ENCODE results near the gene KANSL1. TPM values are rescaled to one million over a fixed set of nuclear protein-coding genes. Genes with fewer than 3 reads are reported as not detected.

Gene KANSL1
- total and polyA plus RNA-seq, 9 of the 15 experiments (the other 6 are each of a cell fraction or from before 2014, with no cell fraction given): 3.6 to 55.4 (median 31.8) TPM

- peak in 1 of 3 experiments; percentile 76; a peak in 2 of 6 replicates for TF ChIP-seq ZBTB11 (CRISPR knock-in tag; IDR thresholded peaks at IDR 0.05)
- TF ChIP-seq NR2F6 (CRISPR knock-in tag; IDR thresholded peaks at IDR 0.05): no peak
- TF ChIP-seq BRCA1 (IDR thresholded peaks at IDR 0.05): no peak
- peak; percentile 89; the same call in 1 of the 2 replicates for TF ChIP-seq BRCA1 (CRISPR knock-in tag; IDR thresholded peaks at IDR 0.05)
- TF ChIP-seq NCOR1 (IDR thresholded peaks at IDR 0.05): no peak; the same call in none of the 2 replicates
- peak; percentile 77; the same call in 1 of the 2 replicates for TF ChIP-seq NKRF (IDR thresholded peaks at IDR 0.05; ENCODE audit: borderline replicate concordance)
- no peak for TF ChIP-seq RNF219 (CRISPR knock-in tag; IDR thresholded peaks at IDR 0.05)
- no peak for TF ChIP-seq DACH1 (IDR thresholded peaks at IDR 0.05; ENCODE audit: partially characterized antibody)
- no peak for TF ChIP-seq CBFB (CRISPR knock-in tag; IDR thresholded peaks at IDR 0.05)
- TF ChIP-seq USF1 (CRISPR knock-in tag; IDR thresholded peaks at IDR 0.05): peak; percentile 50
- TF ChIP-seq PRDM10 (IDR thresholded peaks at IDR 0.05; ENCODE audit: partially characterized antibody): no peak
- TF ChIP-seq TFAM (CRISPR knock-in tag; conservative IDR thresholded peaks at IDR 0.05): no peak
- TF ChIP-seq TARDBP (IDR thresholded peaks at IDR 0.05): peak; percentile 16; the same call in 1 of the 2 replicates
- TF ChIP-seq SPI1 (IDR thresholded peaks at IDR 0.05; ENCODE audit: borderline replicate concordance, low read depth, low read length): peak; percentile 97
Measured at GRCh38 chr17:46193626-46194392, 580 bp upstream of the KANSL1 start (continued).

Measured in K562 (cell line).